Measurements from ENCODE around the gene CSPG4. TPM values are rescaled to one million over a fixed set of nuclear protein-coding genes. Genes with fewer than 3 reads are reported as not detected.
"Not testable (repeated sequence)": the region's sequence is repeated elsewhere in the genome, so short reads cannot be mapped to it uniquely, and the experiment has no call there.

Gene CSPG4
- total RNA-seq, 2 experiments from 2014 or later: not detected

- POLR2A ChIA-PET; ATAC-seq; H3K36me3 Mint-ChIP-seq (ENCODE audit: low read depth); DNase-seq; H3K9me3 Mint-ChIP-seq (ENCODE audit: insufficient read depth): not testable (repeated sequence)
- H3K27ac Mint-ChIP-seq: peak overlapping the region; percentile 63
- CTCF ChIA-PET: interaction anchor here (2.0 kb wide), 1 partner anchor 65 kb away, joined by 7 read pairs; no protein-coding TSS in a partner anchor
- H3K4me3 Mint-ChIP-seq: peak overlapping the region; percentile 79
- peaks cover 19% of the 10 kb centered on the region for H3K4me1 Mint-ChIP-seq (ENCODE audit: low read depth)
- H3K27me3 Mint-ChIP-seq (ENCODE audit: low read depth): peaks cover 27% of the 10 kb centered on the region
Measured at GRCh38 chr15:75737116-75738013, 24.7 kb upstream of the CSPG4 start.

- Mint-ChIP-seq H3K27me3 (ENCODE audit: low read depth) (peaks cover 26% of the 10 kb centered on the region), H3K27ac (no peak overlapping the region), H3K36me3 (ENCODE audit: low read depth) (no peaks in the 10 kb centered on the region), H3K4me1 (ENCODE audit: low read depth) (peaks cover 27% of the 10 kb centered on the region), H3K4me3 (no peak overlapping the region), H3K9me3 (ENCODE audit: insufficient read depth) (no peaks in the 10 kb centered on the region)
- ChIA-PET POLR2A (no interaction called here), CTCF (interaction anchor here (0.7 kb wide), 1 partner anchor 67 kb away, joined by 3 read pairs; no protein-coding TSS in a partner anchor)
- no peak for ATAC-seq
- no peak for DNase-seq
Measured at GRCh38 chr15:75736256-75736655, 23.6 kb upstream of the CSPG4 start.

- CTCF ChIA-PET; ATAC-seq; H3K36me3 Mint-ChIP-seq (ENCODE audit: low read depth); POLR2A ChIA-PET; H3K9me3 Mint-ChIP-seq (ENCODE audit: insufficient read depth); DNase-seq; H3K27ac Mint-ChIP-seq; H3K4me3 Mint-ChIP-seq: not testable (repeated sequence)
- Mint-ChIP-seq H3K4me1 (ENCODE audit: low read depth) (peaks cover 25% of the 10 kb centered on the region), H3K27me3 (ENCODE audit: low read depth) (peaks cover 22% of the 10 kb centered on the region)
Measured at GRCh38 chr15:75734861-75735760, 22.5 kb upstream of the CSPG4 start.

GRCh38 chr15:75733761-75734651 is 21.4 kb upstream of the CSPG4 start:
- Mint-ChIP-seq H3K4me1 (ENCODE audit: low read depth) (peaks cover 21% of the 10 kb centered on the region), H3K36me3 (ENCODE audit: low read depth) (no peaks in the 10 kb centered on the region), H3K27me3 (ENCODE audit: low read depth) (peaks cover 16% of the 10 kb centered on the region), H3K9me3 (ENCODE audit: insufficient read depth) (no peaks in the 10 kb centered on the region), H3K27ac (no peak overlapping the region), H3K4me3 (no peak overlapping the region)
- DNase-seq: no peak
- ChIA-PET CTCF (no interaction called here), POLR2A (no interaction called here)
- ATAC-seq: no peak

GRCh38 chr15:75732809-75733451 is 20.3 kb upstream of the CSPG4 start:
- H3K9me3 Mint-ChIP-seq (ENCODE audit: insufficient read depth): no peaks in the 10 kb centered on the region
- no peak overlapping the region for H3K4me3 Mint-ChIP-seq
- H3K27me3 Mint-ChIP-seq (ENCODE audit: low read depth): peaks cover 16% of the 10 kb centered on the region
- H3K4me1 Mint-ChIP-seq (ENCODE audit: low read depth): peaks cover 19% of the 10 kb centered on the region
- peak; percentile 73 for DNase-seq
- ATAC-seq: peak; percentile 67
- POLR2A ChIA-PET: no interaction called here
- no peak overlapping the region for H3K27ac Mint-ChIP-seq
- no peaks in the 10 kb centered on the region for H3K36me3 Mint-ChIP-seq (ENCODE audit: low read depth)
- CTCF ChIA-PET: interaction anchor here (0.7 to 2.4 kb wide), 10 partner anchors 9 to 189 kb away, joined by 3 to 18 read pairs (median 4); a partner anchor contains a TSS

- peaks cover 15% of the 10 kb centered on the region for H3K4me1 Mint-ChIP-seq (ENCODE audit: low read depth)
- peaks cover 13% of the 10 kb centered on the region for H3K27me3 Mint-ChIP-seq (ENCODE audit: low read depth)
- no peaks in the 10 kb centered on the region for H3K36me3 Mint-ChIP-seq (ENCODE audit: low read depth)
- H3K27ac Mint-ChIP-seq: no peak overlapping the region
- CTCF ChIA-PET: interaction anchor here (0.8 to 2.4 kb wide), 8 partner anchors 8 to 189 kb away, joined by 3 to 18 read pairs (median 4); a partner anchor contains a TSS
- H3K9me3 Mint-ChIP-seq (ENCODE audit: insufficient read depth): no peaks in the 10 kb centered on the region
- DNase-seq: no peak
- H3K4me3 Mint-ChIP-seq: no peak overlapping the region
- ATAC-seq: no peak
- POLR2A ChIA-PET: no interaction called here
Measured at GRCh38 chr15:75732177-75732808, 19.6 kb upstream of the CSPG4 start.

GRCh38 chr15:75731248-75732151 is 18.9 kb upstream of the CSPG4 start:
- POLR2A ChIA-PET: no interaction called here
- H3K4me1 Mint-ChIP-seq (ENCODE audit: low read depth): peaks cover 15% of the 10 kb centered on the region
- H3K27me3 Mint-ChIP-seq (ENCODE audit: low read depth): peaks cover 9% of the 10 kb centered on the region
- no peak overlapping the region for H3K4me3 Mint-ChIP-seq
- no peak overlapping the region for H3K27ac Mint-ChIP-seq
- H3K36me3 Mint-ChIP-seq (ENCODE audit: low read depth): no peaks in the 10 kb centered on the region
- DNase-seq (no peak), ATAC-seq (no peak)
- H3K9me3 Mint-ChIP-seq (ENCODE audit: insufficient read depth): no peaks in the 10 kb centered on the region
- CTCF ChIA-PET: interaction anchor here (2.4 to 3.9 kb wide), 2 partner anchors 69 to 71 kb away, joined by 18 to 32 read pairs; no protein-coding TSS in a partner anchor

- H3K27me3 Mint-ChIP-seq (ENCODE audit: low read depth); H3K36me3 Mint-ChIP-seq (ENCODE audit: low read depth): not testable (repeated sequence)
- CTCF ChIA-PET: interaction anchor here (3.9 kb wide), 1 partner anchor 72 kb away, joined by 32 read pairs; no protein-coding TSS in a partner anchor
Measured at GRCh38 chr15:75730376-75731247, 18.0 kb upstream of the CSPG4 start.

More at GRCh38 chr15:75730376-75731247, 18.0 kb upstream of the CSPG4 start:
- DNase-seq; H3K27ac Mint-ChIP-seq; H3K4me3 Mint-ChIP-seq; ATAC-seq; POLR2A ChIA-PET; H3K9me3 Mint-ChIP-seq (ENCODE audit: insufficient read depth): not testable (repeated sequence)
- peaks cover 15% of the 10 kb centered on the region for H3K4me1 Mint-ChIP-seq (ENCODE audit: low read depth)

All from activated CD8-positive, alpha-beta T cell treated with anti-CD3 and anti-CD28 coated beads, Interleukin-2, amount 10 ng/mL, durations not matched to agents 7 days and 5 days (primary cell).